ENCODE measurements around the gene SAPCD2. TPM values are rescaled to one million over a fixed set of nuclear protein-coding genes. Genes with fewer than 3 reads are reported as not detected.

Gene SAPCD2
- total RNA-seq, 1 experiment from 2014 or later, result 57.5 TPM

DNA sequence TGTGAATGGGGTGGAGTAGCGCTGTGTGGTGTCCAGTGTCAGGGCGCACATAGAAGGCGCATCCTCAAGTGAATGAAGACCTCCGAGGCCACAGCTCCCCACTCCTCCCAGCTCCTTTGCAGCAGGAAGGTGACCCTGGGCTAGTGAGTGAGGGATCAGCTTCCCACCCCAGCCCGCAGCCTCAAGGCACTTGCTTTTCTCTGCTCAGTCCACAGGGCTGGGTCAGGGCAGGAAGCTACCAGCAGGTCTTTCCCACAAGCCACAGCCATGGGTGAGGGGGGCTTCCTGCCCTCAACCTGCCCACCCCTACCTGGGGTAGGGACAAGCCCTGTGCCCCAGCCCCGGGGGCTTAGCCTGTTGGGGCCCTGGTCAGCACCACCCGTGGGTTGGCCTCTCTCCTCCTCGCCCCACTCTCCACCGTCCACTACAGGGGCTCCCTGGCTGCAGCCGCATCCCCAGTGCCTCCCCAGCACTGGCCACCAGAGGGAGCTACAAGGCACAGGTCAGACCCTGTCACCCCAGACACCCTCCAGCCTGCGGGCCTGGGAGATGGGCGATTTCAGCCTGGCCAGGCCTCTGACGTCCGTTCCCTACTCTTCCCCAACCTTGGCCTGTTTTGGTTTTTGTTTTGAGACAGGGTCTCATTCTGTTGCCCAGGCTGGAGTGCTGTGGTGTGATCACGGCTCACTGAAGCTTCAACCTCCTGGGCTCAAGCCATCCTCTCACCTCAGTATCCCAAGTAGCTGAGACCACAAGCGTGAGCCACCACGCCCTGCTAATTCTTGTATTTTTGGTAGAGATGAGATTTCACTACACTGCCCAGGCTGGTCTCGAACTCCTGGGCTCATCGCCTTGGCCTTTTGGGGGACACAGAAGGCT, 41.1 kb downstream of the SAPCD2 start:
- intact Hi-C loops (cut with micrococcal nuclease; ENCODE audit: unreplicated experiment), result loop anchor here (2.0 kb wide), 1 partner anchor 80 kb away; no protein-coding TSS in a partner anchor
- peak; percentile 86 to 97 for TF ChIP-seq CTCF (IDR thresholded peaks at IDR 0.05; ENCODE audit: insufficient read depth in 1 of 2, low read depth in 1 of 2, low read length in 1 of 2, severe bottlenecking in 1 of 2, unreplicated experiment in 1 of 2)

DNA sequence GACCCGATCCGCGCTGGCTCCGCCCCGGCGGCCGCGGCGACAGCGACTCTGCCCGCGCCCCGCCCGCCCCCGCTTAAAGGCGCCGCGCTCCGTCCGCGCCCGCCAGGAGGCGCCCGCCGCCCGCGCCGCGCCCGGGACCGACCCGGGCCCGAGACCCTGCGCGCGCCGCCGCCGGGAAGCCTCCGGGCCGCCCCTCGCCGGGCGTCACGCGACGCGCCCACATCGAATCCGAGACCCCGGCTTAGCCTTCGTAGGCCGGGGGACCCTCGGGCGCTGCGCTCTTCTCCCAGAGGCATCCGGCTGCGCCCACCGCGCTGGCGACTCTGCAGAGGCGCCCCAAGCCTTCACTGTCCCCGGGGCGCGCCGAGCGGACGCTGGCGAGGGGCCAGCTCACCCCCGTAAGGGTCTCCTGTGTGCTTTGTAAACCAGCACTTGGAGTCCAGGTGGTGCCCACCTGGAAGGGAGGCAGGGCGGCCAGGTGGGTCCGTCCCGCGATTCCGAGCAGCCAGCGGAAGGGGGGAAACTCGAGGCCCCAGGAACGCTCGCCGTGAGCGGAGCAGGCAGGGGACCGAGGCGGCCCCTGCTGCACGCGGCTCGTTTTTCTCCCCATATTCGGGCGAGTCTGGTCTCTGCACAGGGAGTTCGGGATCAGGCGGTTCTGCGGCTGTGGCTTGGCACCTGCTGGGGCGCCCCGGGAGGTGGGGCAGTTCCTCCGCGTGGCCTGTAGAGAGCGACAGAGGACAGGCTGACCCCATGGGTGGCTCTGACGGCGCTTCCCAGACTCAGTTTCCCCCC, 41.9 kb downstream of the SAPCD2 start:
- POLR2A ChIA-PET, result interaction anchor here (0.6 to 1.4 kb wide), 2 partner anchors 37 to 58 kb away, joined by 3 to 6 read pairs; partner anchors contain the start of gene MAN1B1
- no peaks in the 10 kb centered on the region for H3K36me3 ChIP-seq (ENCODE audit: control insufficient read depth, insufficient read depth, low read length)
- peaks cover 14% of the 10 kb centered on the region for H3K4me1 ChIP-seq
- peak in 1 of 2 experiments; percentile 69 for TF ChIP-seq CTCF (IDR thresholded peaks at IDR 0.05; ENCODE audit: insufficient read depth in 1 of 2, low read depth in 1 of 2, low read length in 1 of 2, severe bottlenecking in 1 of 2, unreplicated experiment in 1 of 2)
- H3K9me3 Mint-ChIP-seq (ENCODE audit: unreplicated experiment), result no peaks in the 10 kb centered on the region
- BruUV-seq (replicated peaks), result no TSS peak
- peak; percentile 69 to 82 for DNase-seq
- intact Hi-C loops (cut with micrococcal nuclease; ENCODE audit: unreplicated experiment), result loop anchor here (2.0 kb wide), 1 partner anchor 80 kb away; no protein-coding TSS in a partner anchor
- peak overlapping the region; percentile 74 for H3K4me3 Mint-ChIP-seq (ENCODE audit: unreplicated experiment)
- H3K27ac Mint-ChIP-seq (ENCODE audit: unreplicated experiment), result no peak overlapping the region
- no peaks in the 10 kb centered on the region for H3K9me3 ChIP-seq
- H3K27me3 Mint-ChIP-seq (ENCODE audit: insufficient read depth, unreplicated experiment), result no peaks in the 10 kb centered on the region
- no peaks in the 10 kb centered on the region for H3K27me3 ChIP-seq (replicated peaks; ENCODE audit: control insufficient read depth, insufficient read depth, low read length)
- no peaks in the 10 kb centered on the region for H3K4me1 Mint-ChIP-seq (ENCODE audit: low read depth, unreplicated experiment)
- H3K36me3 Mint-ChIP-seq (ENCODE audit: insufficient read depth, unreplicated experiment), result peaks cover 5% of the 10 kb centered on the region
- peak overlapping the region; percentile 75 for H3K4me3 ChIP-seq (ENCODE audit: low read depth, low read length)
- CTCF ChIA-PET, result interaction anchor here (0.6 to 3.6 kb wide), 23 partner anchors 18 to 238 kb away, joined by 3 to 42 read pairs (median 5); partner anchors contain the start of genes CLIC3, FBXW5, MAN1B1 and PAXX

More for the DNA sequence above, 41.1 kb downstream of the SAPCD2 start:
- no peaks in the 10 kb centered on the region for H3K27me3 Mint-ChIP-seq (ENCODE audit: insufficient read depth, unreplicated experiment)
- H3K4me3 Mint-ChIP-seq (ENCODE audit: unreplicated experiment), result peak overlapping the region; percentile 74
- ChIA-PET POLR2A (interaction anchor here (0.6 to 1.4 kb wide), 2 partner anchors 37 to 57 kb away, joined by 3 to 6 read pairs; partner anchors contain the start of gene MAN1B1), CTCF (interaction anchor here (0.5 to 3.6 kb wide), 39 partner anchors 10 to 334 kb away, joined by 3 to 42 read pairs (median 4); partner anchors contain the start of genes AJM1, CLIC3, ENTPD2 and FBXW5)
- H3K36me3 ChIP-seq (ENCODE audit: control insufficient read depth, insufficient read depth, low read length), result no peaks in the 10 kb centered on the region
- DNase-seq, result peak; percentile 85 to 90
- no TSS peak for BruUV-seq (replicated peaks)
- H3K36me3 Mint-ChIP-seq (ENCODE audit: insufficient read depth, unreplicated experiment), result peaks cover 5% of the 10 kb centered on the region
- no peaks in the 10 kb centered on the region for H3K9me3 Mint-ChIP-seq (ENCODE audit: unreplicated experiment)
- no peaks in the 10 kb centered on the region for H3K27me3 ChIP-seq (replicated peaks; ENCODE audit: control insufficient read depth, insufficient read depth, low read length)
- H3K4me1 Mint-ChIP-seq (ENCODE audit: low read depth, unreplicated experiment), result no peaks in the 10 kb centered on the region
- H3K4me1 ChIP-seq, result peaks cover 14% of the 10 kb centered on the region
- H3K9me3 ChIP-seq, result no peaks in the 10 kb centered on the region
- H3K27ac Mint-ChIP-seq (ENCODE audit: unreplicated experiment), result peak overlapping the region; percentile 42
- H3K4me3 ChIP-seq (ENCODE audit: low read depth, low read length), result peak overlapping the region; percentile 75

Measured in Caco-2 (cell line).